Endodermal cell (in vitro differentiated cells): ENCODE results near the gene HAX1. TPM values are rescaled to one million over a fixed set of nuclear protein-coding genes. Genes with fewer than 3 reads are reported as not detected.
"Not testable (repeated sequence)": the region's sequence is repeated elsewhere in the genome, so short reads cannot be mapped to it uniquely, and the experiment has no call there.

ENCODE experiments used
- DNase-seq: peaks from one replicate; pipeline ENCODE4 v3.0.0-alpha.2; 2017
- H3K27ac ChIP-seq: 2 replicates; pipeline ENCODE4 v1.5.1; 2013; ENCODE audit warnings: mild to moderate bottlenecking, low read depth, low read length, moderate library complexity
- H3K27me3 ChIP-seq: 2 replicates; pipeline ENCODE4 v1.6.1; 2013; ENCODE audit warnings: mild to moderate bottlenecking, low read length, moderate library complexity; ENCODE audit not compliant: insufficient read depth, control insufficient read depth, poor library complexity, severe bottlenecking
- H3K36me3 ChIP-seq: 2 replicates; pipeline ENCODE4 v1.7.0; 2013; ENCODE audit warnings: mild to moderate bottlenecking, low read length, moderate library complexity; ENCODE audit not compliant: control insufficient read depth, insufficient read depth
- H3K4me1 ChIP-seq: one replicate; pipeline ENCODE4 v1.7.0; 2013; ENCODE audit warnings: low read length; ENCODE audit not compliant: control insufficient read depth, insufficient read depth
- H3K4me3 ChIP-seq: 2 replicates; pipeline ENCODE4 v1.5.1; 2013; ENCODE audit warnings: mild to moderate bottlenecking, low read length, moderate library complexity
- H3K9ac ChIP-seq: 2 replicates; pipeline ENCODE4 v1.6.1; 2013; ENCODE audit warnings: mild to moderate bottlenecking, low read length, moderate library complexity; ENCODE audit not compliant: poor library complexity, severe bottlenecking; ENCODE audit errors: extremely low read depth
- H3K9me3 ChIP-seq: 2 replicates; pipeline ENCODE4 v1.6.1; 2013; ENCODE audit warnings: mild to moderate bottlenecking, low read length, moderate library complexity; ENCODE audit not compliant: control insufficient read depth
- H3K27ac Mint-ChIP-seq: 2 replicates; pipeline ENCODE4 v1.8.0; 2020; ENCODE audit warnings: mixed read lengths
- H3K27me3 Mint-ChIP-seq: 2 replicates; pipeline ENCODE4 v1.8.0; 2021; ENCODE audit warnings: mild to moderate bottlenecking, mixed read lengths; ENCODE audit not compliant: insufficient read depth
- H3K36me3 Mint-ChIP-seq: 2 replicates; pipeline ENCODE4 v1.8.0; 2020; ENCODE audit warnings: low read depth, mixed read lengths
- H3K4me1 Mint-ChIP-seq: 2 replicates; pipeline ENCODE4 v1.8.0; 2020; ENCODE audit warnings: mixed read lengths
- H3K4me3 Mint-ChIP-seq: 2 replicates; pipeline ENCODE4 v1.8.0; 2020; ENCODE audit warnings: mild to moderate bottlenecking, moderate library complexity, mixed read lengths
- H3K9me3 Mint-ChIP-seq: 2 replicates; pipeline ENCODE4 v1.8.0; 2020; ENCODE audit warnings: mild to moderate bottlenecking, mixed read lengths
- CTCF ChIP-seq: fragments of 200-600 bp; sonication (generic); conservative IDR thresholded peaks from 2 replicates; pipeline ENCODE4 v1.5.0; 2021; ENCODE audit warnings: antibody characterized with exemption, mild to moderate bottlenecking
- WGBS, 2 experiments: methylation state at CpG; one replicate each; pipeline versions ENCODE4 v1.1.5 to v1.1.7; 2013; ENCODE audit warnings: missing lambda C conversion rate in 2 of 2, mixed read lengths in 1 of 2; ENCODE audit not compliant: insufficient coverage in 1 of 2, insufficient read length in 1 of 2; 5-methylcytosine and 5-hydroxymethylcytosine counted together
- total RNA-seq, 2 donors: library from RNA; stranded (reverse); fragmentation: NEBNext Ultra II Directional in 1 of 2; extraction: Animal tissue kit (Norgen Biotek cat#: 25700) in 1 of 2; gene quantifications; 2 replicates in 1 of 2; 3 replicates in 1 of 2; pipeline ENCODE4 v1.2.1, GENCODE V29; 2021

HAX1 gene
- total RNA-seq, 2 donors from 2014 or later = 55.7 to 59.4 TPM

- Histone ChIP-seq H3K27ac (no peak overlapping the region), H3K9me3 (no peaks in the 10 kb centered on the region), H3K4me3 (no peak overlapping the region), H3K4me1 (no peaks in the 10 kb centered on the region), H3K9ac (no peak overlapping the region), H3K27me3 (no peaks in the 10 kb centered on the region), H3K36me3 (no peaks in the 10 kb centered on the region)
- DNase-seq = no peak
- H3K36me3 Mint-ChIP-seq = no peaks in the 10 kb centered on the region
- WGBS, 2 experiments = 100% methylated on average over 1 of the region's 1 CpG
- H3K27ac Mint-ChIP-seq = no peak overlapping the region
- no peak for TF ChIP-seq CTCF
- no peak overlapping the region for H3K4me3 Mint-ChIP-seq
- no peaks in the 10 kb centered on the region for H3K4me1 Mint-ChIP-seq
- H3K9me3 Mint-ChIP-seq = peaks cover 5% of the 10 kb centered on the region
- H3K27me3 Mint-ChIP-seq = peaks cover 8% of the 10 kb centered on the region
These were observed 29.2 kb downstream of the HAX1 start for GRCh38 chr1:154301582-154301981.

- TF ChIP-seq CTCF = no peak
These were observed 32.4 kb downstream of the HAX1 start for GRCh38 chr1:154304664-154305337.

GRCh38 chr1:154306151-154306550 lies 33.7 kb downstream of the HAX1 start:
- 93 to 94% methylated on average over 3 of the region's 3 CpGs for WGBS, 2 experiments
- Histone ChIP-seq H3K4me3 (no peak overlapping the region), H3K9ac (no peak overlapping the region), H3K9me3 (no peaks in the 10 kb centered on the region), H3K36me3 (no peaks in the 10 kb centered on the region), H3K27me3 (no peaks in the 10 kb centered on the region), H3K4me1 (no peaks in the 10 kb centered on the region), H3K27ac (no peak overlapping the region)
- TF ChIP-seq CTCF = no peak
- H3K27ac Mint-ChIP-seq = no peak overlapping the region
- no peaks in the 10 kb centered on the region for H3K36me3 Mint-ChIP-seq
- no peak for DNase-seq
- H3K4me1 Mint-ChIP-seq = no peaks in the 10 kb centered on the region
- H3K9me3 Mint-ChIP-seq = peaks cover 3% of the 10 kb centered on the region
- no peak overlapping the region for H3K4me3 Mint-ChIP-seq
- peaks cover 11% of the 10 kb centered on the region for H3K27me3 Mint-ChIP-seq

More at GRCh38 chr1:154304664-154305337, 32.4 kb downstream of the HAX1 start:
- peaks cover 3% of the 10 kb centered on the region for H3K9me3 Mint-ChIP-seq
- H3K27me3 Mint-ChIP-seq = peaks cover 11% of the 10 kb centered on the region
- H3K9ac ChIP-seq = no peak overlapping the region
- no peak overlapping the region for H3K27ac Mint-ChIP-seq
- no peak overlapping the region for H3K4me3 Mint-ChIP-seq
- H3K4me1 ChIP-seq = no peaks in the 10 kb centered on the region
- no peaks in the 10 kb centered on the region for H3K9me3 ChIP-seq
- DNase-seq = no peak
- H3K4me3 ChIP-seq = no peak overlapping the region
- 87 to 91% methylated on average over 8 to 9 of the region's 9 CpGs for WGBS, 2 experiments
- no peaks in the 10 kb centered on the region for H3K27me3 ChIP-seq
- no peaks in the 10 kb centered on the region for H3K36me3 ChIP-seq
- no peaks in the 10 kb centered on the region for H3K4me1 Mint-ChIP-seq
- H3K27ac ChIP-seq = no peak overlapping the region
- no peaks in the 10 kb centered on the region for H3K36me3 Mint-ChIP-seq

GRCh38 chr1:154307670-154308270 lies 35.3 kb downstream of the HAX1 start:
- H3K27me3 ChIP-seq, H3K4me3 Mint-ChIP-seq: not testable (repeated sequence)
- H3K27me3 Mint-ChIP-seq = peaks cover 13% of the 10 kb centered on the region

GRCh38 chr1:154309136-154309535 lies 36.7 kb downstream of the HAX1 start:
- H3K9ac ChIP-seq, H3K36me3 Mint-ChIP-seq, H3K36me3 ChIP-seq, H3K9me3 ChIP-seq, H3K4me1 Mint-ChIP-seq, H3K9me3 Mint-ChIP-seq, H3K4me3 ChIP-seq, H3K4me1 ChIP-seq, DNase-seq, H3K27ac Mint-ChIP-seq, H3K4me3 Mint-ChIP-seq, H3K27me3 ChIP-seq, H3K27ac ChIP-seq: not testable (repeated sequence)
- WGBS, 2 experiments = 89 to 92% methylated on average over 5 to 7 of the region's 7 CpGs
- H3K27me3 Mint-ChIP-seq = peaks cover 13% of the 10 kb centered on the region

More at GRCh38 chr1:154307670-154308270, 35.3 kb downstream of the HAX1 start:
- H3K9me3 ChIP-seq, H3K4me1 ChIP-seq, H3K4me1 Mint-ChIP-seq, H3K27ac ChIP-seq, DNase-seq, H3K36me3 ChIP-seq, H3K27ac Mint-ChIP-seq, H3K9ac ChIP-seq, H3K36me3 Mint-ChIP-seq, H3K9me3 Mint-ChIP-seq, H3K4me3 ChIP-seq: not testable (repeated sequence)
- 89 to 97% methylated on average over 4 of the region's 4 CpGs for WGBS, 2 experiments
